UCSD-AML1 (cell line): Measurements from ENCODE around the gene ADAT2.
"Not testable (repeated sequence)": the region's sequence is repeated elsewhere in the genome, so short reads cannot be mapped to it uniquely, and the experiment has no call there.

Experiments used
- DNase-seq: peaks from one replicate; lab custom pipeline; 2025; ENCODE audit not compliant: unreplicated experiment; lab: John Stamatoyannopoulos, UW

Gene ADAT2

GRCh38 chr6:143450453-143451371 lies at the start of gene ADAT2, which contains the start of gene PEX3:
Gene ADAT2 (minus strand): TSS chr6:143450695. CDS start chr6:143450658, 37 bp downstream.
Gene PEX3 (plus strand): TSS chr6:143450805. CDS start chr6:143451043, 238 bp downstream.
- DNase-seq: peak; percentile 93

GRCh38 chr6:143498428-143498827 lies 47.9 kb upstream of the ADAT2 start:
- no peak for DNase-seq

- DNase-seq: no peak
Observed at GRCh38 chr6:143496974-143497373, 46.5 kb upstream of the ADAT2 start.

- no peak for DNase-seq
Observed at GRCh38 chr6:143490775-143491174, 40.3 kb upstream of the ADAT2 start.

- DNase-seq: no peak
Observed at GRCh38 chr6:143490244-143490643, 39.7 kb upstream of the ADAT2 start.

GRCh38 chr6:143486752-143487151 lies 36.3 kb upstream of the ADAT2 start:
- no peak for DNase-seq

GRCh38 chr6:143485967-143486366 lies 35.5 kb upstream of the ADAT2 start:
- no peak for DNase-seq

- no peak for DNase-seq
Observed at GRCh38 chr6:143482593-143482992, 32.1 kb upstream of the ADAT2 start.

- DNase-seq: no peak
Observed at GRCh38 chr6:143478479-143479062, 28.1 kb upstream of the ADAT2 start.

GRCh38 chr6:143476545-143476944 lies 26.1 kb upstream of the ADAT2 start:
- no peak for DNase-seq

GRCh38 chr6:143471822-143472221 lies 21.3 kb upstream of the ADAT2 start:
- no peak for DNase-seq

GRCh38 chr6:143468823-143469222 lies 18.3 kb upstream of the ADAT2 start:
- not testable (repeated sequence) for DNase-seq

GRCh38 chr6:143468026-143468425 lies 17.5 kb upstream of the ADAT2 start:
- no peak for DNase-seq

GRCh38 chr6:143465546-143465945 lies 15.1 kb upstream of the ADAT2 start:
- no peak for DNase-seq

- DNase-seq: no peak
Observed at GRCh38 chr6:143457563-143458359, 7.3 kb upstream of the ADAT2 start.

- no peak for DNase-seq
Observed at GRCh38 chr6:143451531-143451930, 1.0 kb upstream of the ADAT2 start.

- peak; percentile 78 for DNase-seq
Observed at GRCh38 chr6:143449714-143450452, 612 bp downstream of the ADAT2 start.

- DNase-seq: no peak
Observed at GRCh38 chr6:143449082-143449713, 1.3 kb downstream of the ADAT2 start.

GRCh38 chr6:143447865-143448264 lies 2.6 kb downstream of the ADAT2 start:
- DNase-seq: not testable (repeated sequence)

GRCh38 chr6:143443096-143443495 lies 7.4 kb downstream of the ADAT2 start:
- no peak for DNase-seq
